GM12892 (cell line): ENCODE data around the gene PTPRN2.

Experiments used
- DNase-seq: peaks from one replicate; pipeline ENCODE4 v3.0.0; 2011; ENCODE audit not compliant: insufficient read length
- FAIRE-seq: peaks from 2 replicates; lab custom pipeline; 2011; peaks lifted over from hg19 to GRCh38; lab: Jason Lieb, UNC
- POLR2A ChIP-seq: IDR thresholded peaks from 2 replicates; pipeline ENCODE4 v1.6.1; 2011; ENCODE audit warnings: low read depth, low read length, control low read depth
- POLR2AphosphoS5 ChIP-seq: IDR thresholded peaks from 2 replicates; pipeline ENCODE4 v1.6.1; 2011; ENCODE audit warnings: low read depth, low read length, control low read depth
- TAF1 ChIP-seq: IDR thresholded peaks from 2 replicates; pipeline ENCODE4 v1.6.1; 2011; ENCODE audit warnings: low read depth, mild to moderate bottlenecking, control low read depth, low read length, borderline replicate concordance

Gene PTPRN2

GRCh38 chr7:157722137-157723060 is 865.2 kb downstream of the PTPRN2 start:
- no peak for FAIRE-seq
- TF ChIP-seq POLR2A (no peak), POLR2AphosphoS5 (no peak), TAF1 (no peak)

GRCh38 chr7:157721468-157722136 is 866.0 kb downstream of the PTPRN2 start:
- FAIRE-seq (no peak), DNase-seq (no peak)
- TF ChIP-seq POLR2A (no peak), TAF1 (no peak), POLR2AphosphoS5 (no peak)

More at GRCh38 chr7:157722137-157723060, 865.2 kb downstream of the PTPRN2 start:
- no peak for DNase-seq

DNA sequence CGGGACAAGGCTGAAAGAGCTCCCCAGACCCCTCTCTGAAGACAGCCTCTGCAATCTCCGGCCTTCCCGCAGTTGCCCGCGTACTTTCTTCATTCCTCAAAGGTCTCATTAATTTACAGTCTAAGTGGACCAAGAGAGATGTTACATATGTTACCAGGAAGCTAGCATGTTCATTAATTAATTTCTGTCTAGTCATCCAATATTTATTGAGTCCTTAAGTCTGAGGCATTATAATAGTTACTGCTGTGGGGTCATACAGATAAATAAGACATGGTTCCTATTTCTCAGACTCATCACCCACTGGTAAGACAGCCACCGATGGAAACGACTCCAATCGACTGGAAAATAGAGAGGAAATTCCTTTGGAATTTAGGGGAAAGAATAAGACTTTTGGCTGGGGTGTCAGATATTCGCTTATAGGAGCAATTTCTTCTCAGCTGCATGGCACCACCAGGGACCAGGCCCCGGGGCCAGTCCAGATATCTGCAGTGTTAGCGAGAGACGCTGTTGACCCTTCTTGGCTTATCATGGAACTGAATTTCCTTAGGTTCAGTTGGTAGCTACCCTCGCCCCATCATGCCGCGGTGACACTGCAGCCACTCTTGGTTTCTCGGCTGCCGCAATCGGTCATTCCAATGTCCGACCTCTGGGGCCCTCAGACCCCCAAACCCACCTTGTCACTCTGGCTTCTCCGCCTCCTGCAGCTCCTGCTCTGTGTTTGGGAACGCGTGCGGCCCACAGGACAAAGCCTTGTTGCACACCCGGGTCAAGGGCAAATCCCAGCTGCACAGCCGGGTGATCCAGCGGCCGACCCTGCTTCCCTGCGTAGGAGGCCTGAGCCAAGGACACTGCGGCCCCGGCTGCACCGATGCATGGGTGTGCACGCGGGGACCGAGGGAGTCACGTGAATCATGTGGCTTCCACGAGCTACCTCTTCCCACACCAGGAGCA is 867.6 kb downstream of the PTPRN2 start:
- no peak for FAIRE-seq
- TF ChIP-seq TAF1 (no peak), POLR2AphosphoS5 (no peak), POLR2A (no peak)

DNA sequence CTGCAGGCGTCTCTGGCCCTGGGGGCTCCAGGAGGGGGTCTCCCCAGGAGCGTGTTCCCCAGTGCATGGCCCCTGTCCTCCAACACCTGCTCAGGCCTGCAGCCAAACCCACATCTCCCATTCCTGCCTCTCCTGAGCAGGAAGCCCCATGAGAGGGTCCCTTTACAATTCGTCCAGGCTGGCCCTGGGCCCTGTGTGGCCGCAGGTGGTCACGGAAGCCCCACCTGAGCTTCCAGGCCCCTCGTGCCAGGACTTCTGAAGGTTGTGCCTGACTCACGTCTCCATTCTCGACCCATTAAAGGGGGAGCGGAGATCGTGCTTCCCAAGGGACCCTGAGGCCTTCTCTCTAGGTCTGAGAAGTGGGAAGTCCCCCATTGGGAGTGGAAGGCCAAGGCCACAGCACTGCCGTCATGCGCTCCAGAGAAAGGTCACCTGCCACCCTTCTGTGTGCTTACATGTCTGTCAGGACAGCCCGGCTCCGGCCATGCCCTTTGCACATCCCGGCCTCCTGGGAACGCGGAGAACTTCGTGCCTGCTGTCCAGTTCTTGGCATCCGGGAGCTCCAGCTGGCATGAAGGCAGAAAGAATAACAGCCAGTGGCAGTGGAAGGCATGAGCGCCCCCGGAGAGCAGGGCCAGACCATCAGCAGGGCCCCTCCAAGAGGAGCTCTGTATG is 868.5 kb downstream of the PTPRN2 start:
- no peak for FAIRE-seq
- no peak for DNase-seq
- TF ChIP-seq POLR2AphosphoS5: no peak

More for the DNA sequence above, 867.6 kb downstream of the PTPRN2 start:
- no peak for DNase-seq

GRCh38 chr7:157718303-157719007 is 869.2 kb downstream of the PTPRN2 start:
- DNase-seq: no peak
- TF ChIP-seq POLR2A (no peak), TAF1 (no peak), POLR2AphosphoS5 (no peak)
- no peak for FAIRE-seq

GRCh38 chr7:157717211-157718174 is 870.1 kb downstream of the PTPRN2 start:
- DNase-seq: no peak
- no peak for FAIRE-seq
- TF ChIP-seq TAF1 (no peak), POLR2A (no peak), POLR2AphosphoS5 (no peak)

DNA sequence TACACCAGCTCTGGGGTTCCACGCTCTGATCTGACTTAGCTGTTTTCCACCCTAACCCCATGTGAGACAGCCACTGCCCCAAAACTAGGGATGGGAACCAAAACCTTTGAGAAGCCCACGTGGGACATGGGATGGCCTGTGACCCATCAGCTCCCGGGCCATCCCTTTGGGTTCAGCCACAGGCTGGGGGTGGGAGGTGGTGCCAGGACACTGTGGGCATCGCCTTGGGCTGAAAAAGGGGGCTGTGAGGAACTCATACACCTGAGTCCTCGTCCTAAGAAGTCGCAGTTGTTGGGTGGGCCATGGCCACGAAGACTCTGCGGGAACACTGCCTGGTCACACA is 871.7 kb downstream of the PTPRN2 start:
- no peak for FAIRE-seq
- DNase-seq: no peak
- no peak for TF ChIP-seq POLR2A
- TF ChIP-seq TAF1: no peak
- no peak for TF ChIP-seq POLR2AphosphoS5

- FAIRE-seq: no peak
- DNase-seq: no peak
- TF ChIP-seq TAF1: no peak
- no peak for TF ChIP-seq POLR2AphosphoS5
- no peak for TF ChIP-seq POLR2A
Observed at GRCh38 chr7:157715071-157715937, 872.3 kb downstream of the PTPRN2 start.
